Stimulated activated CD4-positive, alpha-beta T cell treated with anti-CD3 and anti-CD28 coated beads, TNF-alpha, amount 100 ng/mL, for 1 hour (primary cell): ENCODE measurements around the gene SFTPA1.
"Not testable (repeated sequence)": the region's sequence is repeated elsewhere in the genome, so short reads cannot be mapped to it uniquely, and the experiment has no call there.

Experiments
- DNase-seq, 3 donors: peaks; one replicate each; pipeline ENCODE4 v3.0.0-alpha.2; 2020; ENCODE audit warnings: low read depth in 3 of 3, low spot score in 1 of 3

The SFTPA1 gene

DNA sequence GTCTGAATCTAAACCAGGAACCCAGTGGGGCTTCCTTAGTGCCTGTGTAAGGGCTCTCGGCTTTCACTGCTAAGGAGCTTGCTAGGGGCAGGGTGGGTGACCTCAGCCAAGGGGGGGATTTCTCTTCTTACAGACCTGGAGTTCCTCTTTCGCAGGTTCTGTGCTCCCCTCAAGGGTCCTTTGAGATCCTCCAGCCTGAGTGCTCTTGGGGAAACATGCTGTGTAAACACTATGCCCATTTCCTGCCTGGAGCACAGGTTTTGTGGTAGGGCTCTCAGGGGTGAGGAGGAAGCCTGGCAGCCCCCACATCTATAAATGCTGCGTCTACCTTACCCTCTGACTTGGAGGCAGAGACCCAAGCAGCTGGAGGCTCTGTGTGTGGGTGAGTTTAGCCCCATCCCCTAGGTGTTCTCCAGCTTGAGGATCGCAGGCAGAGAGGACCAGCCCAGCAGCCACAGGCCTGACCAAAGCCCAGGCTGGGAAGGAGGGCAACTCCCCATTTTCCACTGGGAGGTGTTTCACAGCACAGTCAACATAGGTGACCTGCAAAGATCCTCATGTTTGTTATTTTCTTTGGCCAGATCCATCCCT is at the start of gene SFTPA1:
Gene SFTPA1 (plus strand): TSS at position 339 of the 591 bp plus-strand sequence. CDS start 887 bp downstream, outside the sequence.
- no peak for DNase-seq

DNA sequence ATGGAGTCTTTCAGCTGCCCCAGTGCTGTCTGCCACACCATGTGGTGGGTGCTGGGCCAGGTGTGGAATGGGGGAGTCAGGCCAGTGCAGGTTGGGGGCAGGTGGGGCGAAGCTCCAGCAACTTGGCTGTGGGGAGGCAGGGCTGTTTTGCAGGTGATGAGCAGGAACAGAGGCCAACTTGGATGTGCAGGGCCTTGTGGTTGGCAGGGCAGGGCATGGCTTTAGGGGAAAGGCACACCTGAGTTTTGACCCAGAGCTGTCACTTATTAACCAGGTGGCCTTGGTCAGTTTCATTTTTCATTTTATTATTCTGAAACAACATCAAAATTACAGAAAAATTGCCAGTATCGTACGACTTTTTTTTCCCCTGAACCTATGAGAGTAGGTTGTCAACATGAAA is 49.5 kb upstream of the SFTPA1 start:
- DNase-seq = no peak

- peak; percentile 15 to 54 (median 22) for DNase-seq
Observed at GRCh38 chr10:79562135-79562756, 48.5 kb upstream of the SFTPA1 start.

- no peak for DNase-seq
Observed at GRCh38 chr10:79563426-79563825, 47.3 kb upstream of the SFTPA1 start.

GRCh38 chr10:79570624-79571023 is 40.1 kb upstream of the SFTPA1 start:
- not testable (repeated sequence) for DNase-seq

DNA sequence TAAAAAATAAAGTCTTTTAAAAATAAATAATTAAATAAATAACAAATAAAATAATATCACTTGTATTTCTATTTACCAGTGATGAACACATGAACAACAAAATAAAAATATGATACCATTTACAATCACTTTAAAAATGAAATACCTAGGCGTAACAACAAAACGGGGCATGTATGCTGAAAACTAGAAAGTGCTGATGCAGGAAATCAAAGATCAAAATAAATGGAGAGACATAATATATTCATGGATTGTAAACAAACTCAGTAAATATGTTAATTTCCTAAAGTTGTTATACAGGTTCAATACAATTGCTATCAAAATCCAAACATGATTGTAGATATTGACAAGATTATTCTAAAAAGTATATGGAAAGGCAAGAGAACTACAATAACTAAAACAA is 31.4 kb upstream of the SFTPA1 start:
- DNase-seq = no peak

- no peak for DNase-seq
Observed at GRCh38 chr10:79581044-79581443, 29.7 kb upstream of the SFTPA1 start.

DNA sequence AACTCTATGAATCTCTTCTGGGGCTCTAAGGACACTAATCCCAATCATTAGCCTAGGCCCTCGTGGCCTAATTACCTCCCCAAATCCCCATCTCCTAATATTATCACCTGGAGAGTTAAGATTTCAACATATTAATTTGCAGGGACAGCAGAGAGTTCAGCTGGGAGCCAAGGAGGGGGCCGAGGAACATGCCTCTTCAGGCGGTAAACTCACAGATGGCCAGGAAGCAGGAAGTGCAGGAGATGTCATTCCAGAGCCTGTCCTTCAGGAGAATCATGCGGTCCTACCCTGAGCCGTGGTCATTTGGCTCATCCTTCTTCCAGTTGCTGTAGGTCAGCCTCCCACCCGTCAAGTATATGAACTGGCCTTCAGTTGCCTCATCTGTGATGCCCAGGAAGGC is 28.6 kb upstream of the SFTPA1 start:
- no peak for DNase-seq

GRCh38 chr10:79582954-79583353 is 27.8 kb upstream of the SFTPA1 start:
- not testable (repeated sequence) for DNase-seq

DNA sequence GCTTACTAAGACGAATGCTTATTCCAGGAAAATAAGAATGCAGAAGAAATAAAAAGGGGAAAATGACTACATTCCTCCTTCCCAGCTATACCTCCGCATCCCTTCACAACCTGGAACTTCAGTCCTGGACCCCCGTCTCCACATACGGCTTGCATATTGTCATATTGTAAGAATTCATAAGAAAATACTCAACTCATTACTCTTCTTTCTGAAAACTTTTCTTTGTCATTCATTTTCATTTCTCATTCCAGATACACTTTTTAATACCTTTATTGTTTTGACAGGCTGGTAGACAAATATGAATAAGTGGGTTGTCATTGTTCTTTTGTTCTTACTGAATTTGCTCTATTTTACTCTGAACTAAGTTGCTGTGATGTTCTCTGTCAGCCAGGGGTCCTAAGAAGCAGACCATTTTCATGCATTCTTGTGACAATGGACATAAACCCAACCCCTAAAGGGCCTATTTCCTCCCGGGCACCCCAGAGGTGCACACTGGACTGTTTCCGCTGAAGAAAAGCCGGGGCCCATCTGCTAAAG is 27.2 kb upstream of the SFTPA1 start:
- DNase-seq = no peak

DNA sequence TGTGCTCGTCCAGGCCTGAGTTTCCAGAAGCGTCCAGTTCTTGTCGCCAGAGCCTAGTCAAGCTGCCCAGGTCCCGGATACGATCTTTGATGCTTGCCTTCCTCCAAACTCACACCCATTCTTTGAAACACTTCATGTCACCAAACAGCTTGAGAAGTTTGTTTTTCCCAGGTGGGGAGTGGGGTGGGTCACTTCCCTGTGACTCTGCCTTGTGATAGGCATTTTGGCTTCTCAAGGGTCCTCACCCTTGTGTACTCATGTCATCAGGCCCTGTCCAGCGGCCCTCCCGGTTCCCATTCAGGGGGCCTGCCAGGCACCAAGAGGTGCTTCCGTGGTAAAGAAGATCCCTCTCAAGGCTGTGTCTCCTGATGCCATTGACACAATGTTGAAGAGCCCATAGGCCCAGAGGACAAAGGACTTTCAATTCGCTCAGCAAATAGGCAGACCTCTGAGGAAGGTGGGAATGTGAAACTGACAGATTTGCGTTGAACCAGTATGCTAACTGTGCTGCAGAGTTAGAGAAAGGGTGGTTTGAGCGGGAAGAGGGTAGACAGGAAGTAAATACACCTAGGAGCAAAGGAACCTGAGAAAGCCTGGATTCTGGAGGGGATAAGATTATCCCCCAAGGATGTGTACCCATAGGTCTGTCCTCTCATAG is 24.7 kb upstream of the SFTPA1 start:
- DNase-seq = no peak

- no peak for DNase-seq
Observed at GRCh38 chr10:79586933-79587332, 23.8 kb upstream of the SFTPA1 start.

GRCh38 chr10:79588800-79589199 is 21.9 kb upstream of the SFTPA1 start:
- no peak for DNase-seq

- no peak for DNase-seq
Observed at GRCh38 chr10:79593377-79593776, 17.4 kb upstream of the SFTPA1 start.

DNA sequence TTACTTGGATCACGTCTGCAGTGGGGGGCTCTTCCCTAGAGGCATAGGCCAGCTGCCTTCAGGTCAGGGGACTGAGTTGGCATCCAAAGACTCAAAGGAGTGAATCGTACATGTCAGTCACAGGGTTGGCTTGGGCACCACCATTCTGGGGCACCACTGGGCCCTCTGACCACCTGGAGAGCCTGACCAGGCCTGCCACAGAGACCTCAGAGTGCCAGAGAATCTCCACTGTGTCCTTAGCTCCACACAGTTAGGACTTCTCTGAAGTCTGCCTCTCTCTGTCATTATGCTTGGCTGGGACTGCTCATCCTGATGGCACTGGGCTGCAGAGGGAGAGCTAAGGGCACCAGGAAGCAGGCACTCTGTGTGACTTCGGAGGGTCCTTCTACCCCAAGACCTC is 16.2 kb upstream of the SFTPA1 start:
- not testable (repeated sequence) for DNase-seq

- no peak for DNase-seq
Observed at GRCh38 chr10:79595510-79595909, 15.2 kb upstream of the SFTPA1 start.

DNA sequence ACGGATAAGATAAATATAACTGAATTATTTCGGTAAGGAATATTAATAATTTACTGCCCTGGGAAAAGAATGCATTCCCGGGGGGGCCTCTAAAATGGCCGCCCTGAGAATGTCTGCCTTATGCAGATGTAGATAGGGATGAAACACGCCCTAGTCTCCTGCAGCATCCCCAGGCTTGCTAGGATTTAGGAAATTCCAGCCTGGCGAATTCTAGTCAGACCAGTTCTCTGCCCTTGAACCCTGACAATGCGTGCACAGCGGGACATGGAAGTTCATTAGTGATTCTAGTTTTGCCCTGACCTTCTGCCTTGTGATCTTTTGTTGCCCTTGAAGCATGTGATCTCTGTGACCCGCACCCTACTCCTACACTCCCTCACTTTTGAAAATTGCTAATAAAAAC is 11.1 kb upstream of the SFTPA1 start:
- not testable (repeated sequence) for DNase-seq

DNA sequence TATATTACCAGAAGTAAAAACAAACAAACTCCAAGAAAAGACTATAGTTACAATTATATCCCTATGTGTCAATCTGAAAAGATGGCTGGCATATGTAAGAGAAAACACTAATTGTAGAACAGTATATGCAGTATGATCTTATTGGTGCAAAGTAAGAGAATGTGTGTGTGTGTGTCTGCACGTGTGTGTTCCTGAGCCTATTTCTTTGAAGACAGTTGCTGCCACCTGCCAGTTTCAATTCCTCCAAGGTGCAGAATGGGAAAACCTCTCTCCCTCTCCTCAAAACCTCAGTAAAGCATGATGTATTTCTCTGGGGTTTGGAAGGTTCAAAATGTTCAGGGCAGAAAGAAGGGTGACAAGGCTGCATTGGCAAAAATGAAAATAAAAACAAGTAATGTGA is 8.8 kb upstream of the SFTPA1 start:
- no peak for DNase-seq

DNA sequence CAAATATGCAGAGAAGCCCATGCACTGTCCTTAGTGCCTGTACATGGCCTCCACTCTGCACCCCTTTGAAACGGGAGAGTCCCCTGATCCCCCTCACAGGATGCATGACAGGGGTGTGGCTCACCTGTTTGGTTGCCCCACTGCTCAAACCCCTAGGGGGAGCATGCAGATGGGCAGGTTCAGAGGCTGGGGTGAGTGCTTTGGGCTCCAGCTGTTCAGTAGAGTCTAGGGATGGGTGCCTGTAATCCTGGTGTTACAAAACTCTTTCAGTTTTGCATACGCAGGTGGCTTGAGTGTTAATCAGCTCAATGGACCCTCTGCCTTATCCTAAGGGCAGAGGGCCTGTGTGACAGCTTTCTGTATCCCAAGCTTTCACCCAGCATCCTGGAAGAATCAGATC is 7.8 kb upstream of the SFTPA1 start:
- DNase-seq = no peak

GRCh38 chr10:79604294-79604693 is 6.4 kb upstream of the SFTPA1 start:
- DNase-seq = no peak

DNA sequence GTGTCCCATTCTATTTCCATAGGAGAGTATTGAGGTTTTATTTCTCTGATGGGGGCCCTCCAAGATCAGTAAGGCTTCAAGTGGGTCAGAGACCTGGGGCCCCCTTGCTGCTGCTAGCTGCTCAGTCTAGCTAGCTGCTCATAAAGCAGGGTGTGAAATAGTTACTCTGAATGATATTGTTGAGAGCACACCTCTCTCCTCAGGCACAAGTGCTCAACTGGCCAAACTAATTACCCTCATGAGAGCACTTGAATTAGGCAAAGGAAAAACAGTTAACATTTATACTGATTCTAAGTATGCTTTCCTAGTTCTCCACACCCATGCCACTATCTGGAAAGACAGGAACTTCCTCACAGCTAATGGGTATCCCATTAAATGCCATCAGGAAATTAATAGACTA is 5.4 kb upstream of the SFTPA1 start:
- DNase-seq = no peak
